GM18511 (cell line): ENCODE results near the gene MS4A6E.
A peak's percentile ranks its signal among the peaks of the same experiment; 100 is the strongest.

Experiments used
- ATAC-seq: cut with Tn5 transposase; IDR thresholded peaks from one replicate; pipeline ENCODE4 v1.9.1; 2021; ENCODE audit warnings: mild to moderate bottlenecking, moderate library complexity; ENCODE audit not compliant: unreplicated experiment

Gene MS4A6E

GRCh38 chr11:60371854-60372253 lies 44.8 kb downstream of the MS4A6E start:
- no peak for ATAC-seq

DNA sequence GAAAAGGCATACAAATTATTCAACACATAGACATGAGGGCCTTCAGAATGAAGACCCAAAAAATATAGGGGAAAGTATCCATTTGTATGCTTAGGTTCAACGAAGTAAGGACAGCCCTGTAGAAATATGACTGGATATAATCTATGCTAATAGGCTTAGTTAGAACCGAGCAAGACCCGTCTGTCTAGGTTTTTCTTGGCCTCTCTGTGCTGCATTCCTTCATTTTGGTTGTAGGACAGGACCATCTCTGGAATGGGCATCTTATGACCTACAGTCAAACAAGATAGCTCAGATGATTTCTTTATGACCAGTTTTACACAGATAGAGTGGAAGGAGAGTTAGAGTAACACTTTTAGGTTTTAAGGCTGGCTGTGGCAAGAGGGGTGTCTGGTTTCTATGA lies 45.7 kb downstream of the MS4A6E start:
- no peak for ATAC-seq

DNA sequence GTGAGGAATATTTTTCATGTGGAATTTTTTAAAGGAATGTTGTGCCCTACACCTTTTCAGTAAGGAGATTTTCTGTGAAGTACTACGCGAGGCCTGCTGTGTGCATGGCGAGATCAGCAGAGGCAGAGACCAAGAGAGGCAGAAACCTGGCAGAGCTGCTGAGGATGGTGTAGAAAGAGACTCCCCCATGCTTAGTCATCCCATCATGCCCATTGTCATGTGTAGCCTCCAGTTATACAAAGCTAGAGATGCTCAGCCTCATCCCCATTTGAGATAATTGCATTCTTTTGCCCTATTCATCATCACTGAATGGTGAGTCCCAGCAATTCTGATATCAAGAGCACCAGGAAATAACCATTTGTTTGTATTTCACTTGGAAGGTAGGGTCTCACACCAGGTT lies 48.3 kb downstream of the MS4A6E start:
- no peak for ATAC-seq

GRCh38 chr11:60376601-60377000 lies 49.5 kb downstream of the MS4A6E start:
- no peak for ATAC-seq

DNA sequence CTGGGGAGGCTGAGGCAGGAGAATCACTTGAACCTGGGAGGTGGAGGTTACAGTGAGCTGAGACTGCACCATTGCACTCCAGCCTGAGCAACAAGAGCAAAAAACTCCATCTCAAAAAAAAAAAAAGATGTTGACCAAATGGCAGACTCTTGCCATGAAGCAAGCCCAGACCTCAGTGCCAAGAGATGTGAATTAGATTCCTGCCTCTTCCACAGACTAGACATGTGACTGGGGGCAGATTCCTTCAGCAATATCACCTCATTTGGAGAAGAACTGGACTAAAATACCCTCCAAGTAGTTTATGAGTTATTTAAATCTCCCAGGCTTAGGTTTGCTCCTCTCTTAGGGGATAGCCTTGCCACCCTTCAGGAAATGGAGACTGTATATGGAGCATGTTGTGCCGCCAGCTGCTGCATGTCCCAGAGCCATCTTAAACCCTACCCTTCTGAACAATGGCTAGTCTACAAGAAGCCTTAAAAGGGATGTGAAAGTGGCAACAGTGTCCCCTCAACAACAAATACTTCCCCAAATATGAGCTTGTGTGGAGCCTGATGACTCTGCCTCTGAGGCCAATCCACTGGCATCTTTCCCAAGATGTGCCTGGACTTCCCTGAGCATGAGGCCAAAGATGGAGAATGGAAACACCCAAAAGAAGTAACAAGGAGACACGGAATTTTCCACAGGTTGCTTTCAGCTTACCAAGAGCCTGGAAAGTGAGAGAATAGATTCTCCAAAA lies 50.5 kb downstream of the MS4A6E start:
- ATAC-seq, result peak; percentile 61

DNA sequence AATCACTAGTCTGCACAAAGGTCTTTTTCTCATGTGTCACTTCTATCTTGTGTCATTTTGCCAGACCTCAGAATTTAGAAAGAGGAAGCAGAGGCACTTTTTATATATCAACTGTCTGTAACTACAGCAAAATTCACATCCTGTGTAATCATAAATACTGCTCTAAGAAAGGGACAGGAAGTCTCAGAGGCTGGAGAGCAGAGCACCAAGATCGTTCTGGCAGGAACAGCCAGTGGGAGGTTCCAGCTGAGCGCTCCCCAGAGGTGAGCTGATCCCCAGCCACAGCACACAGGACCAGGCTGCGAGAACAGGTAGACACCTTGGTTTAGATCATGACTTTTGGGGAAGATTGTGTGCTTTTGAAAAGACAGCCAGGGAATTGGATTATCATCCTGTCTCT lies 51.3 kb downstream of the MS4A6E start, which contains the start of gene MS4A7:
Gene MS4A7, plus strand, starts transcription at position 179 of the 400 bp plus-strand sequence. CDS start 4,610 bp downstream, outside the sequence.
- ATAC-seq, result peak; percentile 95

DNA sequence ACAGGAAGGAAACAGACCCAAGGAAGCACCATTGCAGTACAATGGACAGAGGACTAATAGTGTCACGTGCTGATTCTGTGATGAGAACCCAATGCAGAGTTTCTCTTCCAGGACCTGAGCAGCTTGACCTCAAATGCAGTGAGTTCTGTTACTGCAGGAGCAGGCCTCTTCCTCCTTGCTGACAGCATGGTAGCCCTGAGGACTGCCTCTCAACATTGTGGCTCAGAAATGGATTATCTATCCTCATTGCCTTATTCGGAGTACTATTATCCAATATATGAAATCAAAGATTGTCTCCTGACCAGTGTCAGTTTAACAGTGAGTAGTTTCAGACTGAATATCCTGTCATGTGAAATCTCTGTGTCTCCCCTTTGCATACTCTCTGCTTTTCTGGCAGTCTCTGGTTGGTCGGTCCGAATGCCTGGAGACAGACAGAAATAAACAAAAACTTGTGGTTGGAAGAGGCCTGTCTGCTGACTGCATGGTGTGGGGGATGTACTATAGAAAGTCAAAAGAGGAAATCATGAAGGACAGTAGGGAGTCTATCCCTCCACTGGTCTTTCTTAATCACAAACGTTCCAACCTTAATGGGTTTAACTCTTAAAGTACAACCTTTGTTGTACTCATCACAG lies 62.3 kb downstream of the MS4A6E start:
- peak; percentile 99 for ATAC-seq

- no peak for ATAC-seq
These were observed 63.4 kb downstream of the MS4A6E start for GRCh38 chr11:60390419-60390818.
